NCI-H748 treated with DMSO at 0.1 percent for 48 hours (cell line): ENCODE results near the gene EGR2.
"Not testable (repeated sequence)": the region's sequence is repeated elsewhere in the genome, so short reads cannot be mapped to it uniquely, and the experiment has no call there.

Experiments used
- DNase-seq: peaks from one replicate; lab custom pipeline; 2025; lab: John Stamatoyannopoulos, UW

EGR2 gene

DNA sequence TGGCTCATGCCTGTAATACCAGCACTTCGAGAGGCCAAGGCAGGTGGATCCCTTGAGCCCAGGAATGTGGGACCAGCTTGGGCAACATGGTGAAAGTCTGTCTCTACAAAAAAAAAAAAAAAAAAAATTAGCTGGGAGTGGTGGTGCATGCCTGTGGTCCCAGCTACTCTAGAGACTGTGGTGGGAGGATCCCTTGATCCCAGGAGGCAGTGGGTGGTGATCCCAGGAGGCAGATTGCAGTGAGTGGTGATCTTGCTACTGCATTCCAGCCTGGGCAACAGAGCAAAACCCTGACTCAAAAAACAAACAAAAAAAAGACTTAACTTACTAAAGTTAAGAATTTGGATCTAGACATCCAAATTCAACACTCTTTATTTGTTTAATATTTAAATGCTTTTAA is 21.9 kb downstream of the EGR2 start:
- no peak for DNase-seq

DNA sequence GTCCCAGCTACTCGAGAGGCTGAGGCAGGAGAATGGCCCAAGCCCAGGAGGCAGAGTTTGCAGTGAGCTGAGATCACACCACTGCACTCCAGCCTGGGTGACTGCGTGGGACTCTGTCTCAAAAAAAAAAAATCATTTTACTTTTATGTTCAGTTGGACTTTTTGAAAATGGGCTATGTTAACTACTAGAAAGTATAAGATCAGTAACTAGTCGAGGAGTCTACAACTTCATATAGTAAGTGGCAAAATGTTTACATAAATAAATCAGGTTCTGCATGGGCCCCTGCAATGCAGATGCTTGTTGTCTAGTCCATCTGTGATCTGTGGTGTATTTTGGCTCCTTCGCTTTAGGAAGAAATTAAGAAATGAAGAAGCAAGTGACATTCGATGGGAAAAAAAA is 23.9 kb downstream of the EGR2 start:
- DNase-seq: no peak

DNA sequence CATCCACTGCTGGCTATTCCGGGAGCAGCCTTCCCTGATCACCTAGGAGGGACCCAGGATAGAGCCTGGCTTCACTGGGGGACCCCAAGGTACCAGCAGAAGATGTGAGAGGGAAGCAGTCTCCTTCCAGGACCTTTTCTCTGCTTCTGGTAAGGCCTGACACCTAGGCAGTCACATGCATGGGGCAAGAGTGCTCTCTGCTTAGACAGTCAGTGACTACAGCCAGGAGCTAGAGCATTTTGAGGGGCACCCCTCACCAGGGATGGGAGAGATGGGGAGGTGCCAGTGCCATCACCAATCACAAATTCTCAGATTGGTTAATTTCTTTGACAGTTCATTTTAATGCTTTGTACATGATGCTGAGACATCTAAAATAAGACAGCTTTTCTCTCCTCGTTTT is 25.6 kb downstream of the EGR2 start:
- DNase-seq: no peak

DNA sequence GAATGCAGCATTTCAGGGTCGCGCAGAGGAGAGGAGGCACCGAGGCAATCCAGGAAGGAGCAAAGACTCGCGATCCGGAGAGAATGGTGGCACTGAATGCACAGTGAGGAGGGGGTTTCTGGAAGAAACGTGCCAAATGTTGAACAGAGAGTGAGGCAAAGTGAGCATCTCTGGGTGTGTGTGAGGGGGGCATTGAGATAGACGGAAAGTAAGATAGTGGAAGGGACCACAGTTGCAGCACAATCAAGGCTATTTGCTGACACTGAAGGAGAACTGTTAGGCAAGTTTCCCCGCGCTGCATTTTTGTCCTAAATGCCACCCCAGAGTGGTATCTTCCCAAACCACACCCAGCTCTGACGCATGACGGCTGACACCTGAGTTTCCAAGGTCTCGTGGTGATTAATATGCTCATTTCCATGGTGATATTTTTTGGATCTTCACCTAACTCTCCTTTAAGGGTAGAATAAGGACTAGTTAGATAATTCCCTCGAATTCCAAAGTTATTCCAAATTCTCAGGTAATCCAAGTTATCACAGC is 26.1 kb downstream of the EGR2 start:
- no peak for DNase-seq

DNA sequence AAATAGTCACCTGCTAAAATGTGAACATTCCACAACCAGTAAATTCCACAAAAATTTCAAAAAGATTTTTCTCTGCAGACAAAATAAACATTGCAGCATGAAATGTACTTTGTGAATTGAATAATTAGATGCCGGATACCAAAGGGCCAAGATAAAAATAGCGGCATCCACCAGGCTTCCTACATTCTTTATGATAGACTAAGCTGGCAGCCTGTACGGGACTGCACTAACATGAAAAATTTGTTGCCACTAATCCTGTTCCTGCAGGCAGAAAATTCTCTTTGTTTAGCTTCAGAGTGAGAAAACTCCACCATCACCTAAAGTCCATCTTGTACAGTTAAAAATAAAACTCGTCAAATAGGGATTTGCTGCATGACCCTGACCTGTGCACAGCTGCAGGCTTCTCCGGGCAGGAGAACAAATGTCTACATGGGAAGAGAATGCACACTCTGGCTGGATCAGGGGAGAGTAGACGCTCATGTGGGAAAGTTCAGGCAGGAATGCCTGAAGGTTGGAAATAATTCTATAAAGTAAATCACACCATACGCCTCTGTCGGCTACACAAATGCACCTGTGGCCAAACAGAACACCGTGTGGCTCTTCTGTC is 27.2 kb downstream of the EGR2 start:
- DNase-seq: no peak

DNA sequence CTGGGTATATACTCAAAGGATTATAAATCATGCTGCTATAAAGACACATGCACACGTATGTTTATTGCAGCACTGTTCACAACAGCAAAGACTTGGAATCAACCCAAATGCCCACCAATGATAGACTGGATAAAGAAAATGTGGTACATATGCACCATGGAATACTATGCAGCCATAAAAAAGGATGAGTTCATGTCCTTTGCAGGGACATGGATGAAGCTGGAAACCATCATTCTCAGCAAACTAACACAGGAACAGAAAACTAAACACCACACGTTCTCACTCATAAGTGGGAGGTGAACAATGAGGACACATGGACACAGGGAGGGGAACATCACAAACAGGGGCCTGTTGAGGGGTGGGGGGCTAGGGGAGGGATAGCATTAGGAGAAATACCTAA is 27.9 kb downstream of the EGR2 start:
- not testable (repeated sequence) for DNase-seq

DNA sequence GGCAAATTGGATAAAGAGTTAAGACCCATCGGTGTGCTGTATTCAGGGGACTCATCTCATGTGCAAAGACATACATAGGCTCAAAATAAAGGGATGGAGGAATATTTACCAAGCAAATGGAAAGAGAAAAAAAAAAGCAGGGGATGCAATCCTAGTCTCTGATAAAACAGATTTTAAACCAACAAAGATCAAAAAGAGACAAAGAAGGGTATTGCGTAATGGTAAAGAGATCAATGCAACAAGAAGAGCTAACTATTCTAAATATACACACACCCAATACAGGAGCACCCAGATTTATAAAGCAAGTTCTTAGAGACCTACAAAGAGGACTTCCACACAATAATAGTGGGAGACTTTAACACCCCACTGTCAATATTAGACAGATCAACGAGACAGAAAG is 31.6 kb downstream of the EGR2 start:
- not testable (repeated sequence) for DNase-seq

DNA sequence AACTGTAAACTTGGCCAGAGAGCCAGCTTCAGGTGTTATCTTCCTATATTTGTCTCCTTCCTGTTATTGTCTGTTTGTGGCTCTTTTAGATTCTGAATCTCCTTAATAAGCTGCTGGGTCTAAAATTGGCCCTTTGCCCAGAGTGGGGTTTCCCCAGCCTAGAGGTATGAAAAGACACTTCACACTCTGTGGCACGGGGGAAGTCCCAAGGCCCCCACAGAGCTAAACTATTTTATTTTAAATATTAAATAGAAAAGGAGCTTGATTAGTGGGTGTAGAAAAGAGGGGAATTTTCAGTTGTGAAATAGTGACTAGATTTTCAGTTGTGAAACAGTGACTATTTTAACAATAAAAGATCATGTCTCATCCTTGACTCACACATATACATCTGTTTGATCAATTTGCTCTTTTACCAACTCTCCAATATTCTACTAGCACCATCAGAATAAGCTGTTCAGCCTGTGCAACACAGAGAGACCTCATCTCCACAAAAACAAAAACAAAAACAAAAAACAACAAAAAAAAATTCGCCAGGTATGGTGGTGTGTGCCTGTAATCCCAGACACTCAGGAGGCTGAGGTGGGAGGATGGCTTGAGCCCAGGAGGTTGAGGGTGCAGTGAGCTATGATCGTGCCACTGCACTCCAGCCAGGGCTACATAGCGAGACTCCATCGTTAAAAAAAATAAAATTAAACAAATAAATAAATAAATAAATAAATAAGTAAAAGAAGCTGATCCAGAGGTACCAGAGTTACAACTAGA is 36.5 kb downstream of the EGR2 start:
- DNase-seq: no peak

DNA sequence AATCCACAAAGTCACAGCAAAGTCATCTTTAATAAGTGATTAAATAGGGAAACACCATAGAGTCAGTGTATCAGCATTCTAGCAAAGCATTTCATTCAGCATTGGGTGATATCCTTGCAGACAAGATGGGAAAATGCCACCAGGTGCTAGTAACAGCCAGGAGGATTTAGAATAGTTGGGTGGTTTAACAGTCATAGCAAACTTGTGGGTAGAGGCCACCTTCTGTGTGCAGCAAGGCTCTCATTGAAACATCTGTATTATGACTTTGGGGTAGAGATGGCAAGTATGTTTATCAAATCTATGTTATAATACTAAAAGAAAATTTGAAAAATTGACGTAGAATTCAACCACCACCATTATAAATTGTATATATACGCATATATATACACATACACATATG is 38.0 kb downstream of the EGR2 start:
- DNase-seq: no peak

DNA sequence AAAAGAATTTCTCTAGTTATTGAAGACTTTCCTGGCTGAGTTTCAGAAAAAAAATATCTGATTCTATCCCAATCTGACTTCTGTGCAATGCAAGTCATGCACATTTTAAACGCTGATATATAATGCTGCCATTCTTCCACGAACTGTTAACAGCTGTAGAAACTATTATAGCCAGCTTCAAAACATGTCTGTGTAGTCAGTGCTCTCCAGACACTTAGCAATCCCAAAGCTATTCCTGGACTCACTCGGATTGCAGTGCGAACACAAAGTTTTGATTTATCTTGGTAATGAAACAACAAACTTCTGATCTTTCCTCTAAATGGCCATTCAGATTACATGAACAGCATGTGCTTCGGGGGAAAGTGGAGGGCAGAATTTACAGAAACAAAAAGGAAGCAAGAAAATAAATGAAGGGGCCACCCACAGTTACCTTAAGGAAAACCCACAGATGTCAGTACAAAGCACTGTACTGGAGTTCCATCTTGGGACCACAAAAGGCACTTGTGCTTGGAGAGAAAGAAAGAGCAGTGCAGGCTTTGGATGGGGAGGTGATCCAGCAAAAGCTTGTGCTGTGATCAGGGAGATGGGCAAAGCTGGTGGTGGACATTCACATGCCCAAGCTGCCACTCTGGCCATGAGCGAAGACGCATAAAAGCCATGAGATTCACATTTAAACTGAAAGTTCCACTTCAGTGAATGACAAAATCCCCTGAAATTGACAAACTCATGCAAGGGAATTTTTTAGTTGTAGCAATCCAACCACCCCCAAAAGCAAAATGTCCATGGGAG is 43.8 kb downstream of the EGR2 start:
- no peak for DNase-seq

DNA sequence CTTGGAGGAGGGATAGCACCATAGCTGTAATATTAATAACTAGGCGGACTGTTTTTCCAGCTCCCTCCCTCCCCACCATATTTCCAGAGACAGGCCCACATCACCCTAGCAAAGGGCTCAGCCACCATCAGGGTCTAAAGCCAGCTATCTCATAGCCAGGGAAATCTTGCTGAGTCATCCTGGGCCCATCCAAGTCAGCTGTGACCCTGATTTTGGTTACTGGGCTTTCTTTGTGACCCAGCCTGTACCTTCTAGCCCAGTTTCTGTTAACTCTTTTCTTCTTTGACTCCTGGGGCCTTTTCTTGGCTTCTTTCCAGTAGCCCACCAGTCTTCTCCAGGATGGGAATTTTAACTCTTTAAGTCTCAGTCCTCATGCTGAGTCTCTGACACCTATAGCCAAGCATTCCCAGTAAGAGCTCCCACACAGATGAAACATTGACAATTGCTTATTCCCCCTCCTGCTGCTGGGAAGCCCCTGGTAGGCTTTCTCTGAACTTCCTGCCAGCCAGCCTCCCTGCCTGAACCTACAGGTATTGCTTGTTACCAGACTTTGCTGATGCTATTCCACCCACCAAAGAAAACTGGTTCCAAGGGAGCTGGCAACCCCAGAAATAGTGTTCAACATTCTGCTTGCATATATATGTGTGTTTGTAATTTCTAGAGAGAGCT is 46.5 kb downstream of the EGR2 start:
- DNase-seq: no peak

DNA sequence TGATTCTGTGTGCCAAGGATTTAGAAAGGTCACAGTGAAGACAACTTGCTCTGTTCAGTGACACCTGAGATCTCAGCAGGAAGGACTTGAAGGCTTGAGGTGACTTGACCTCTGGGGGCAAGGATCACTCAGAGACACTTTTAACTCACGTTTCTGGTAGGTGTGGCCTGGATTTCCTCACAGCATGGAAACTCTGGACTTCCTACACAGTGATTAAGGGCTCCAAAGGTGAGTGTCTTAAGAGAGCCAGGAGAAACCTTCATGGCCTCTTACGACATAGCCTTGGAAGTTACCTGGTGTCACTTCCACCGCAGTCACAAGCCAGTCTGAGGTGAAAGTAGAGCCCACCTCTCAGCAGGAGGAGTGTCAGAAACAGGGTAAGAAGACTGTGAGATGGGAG is 49.8 kb downstream of the EGR2 start:
- DNase-seq: no peak

DNA sequence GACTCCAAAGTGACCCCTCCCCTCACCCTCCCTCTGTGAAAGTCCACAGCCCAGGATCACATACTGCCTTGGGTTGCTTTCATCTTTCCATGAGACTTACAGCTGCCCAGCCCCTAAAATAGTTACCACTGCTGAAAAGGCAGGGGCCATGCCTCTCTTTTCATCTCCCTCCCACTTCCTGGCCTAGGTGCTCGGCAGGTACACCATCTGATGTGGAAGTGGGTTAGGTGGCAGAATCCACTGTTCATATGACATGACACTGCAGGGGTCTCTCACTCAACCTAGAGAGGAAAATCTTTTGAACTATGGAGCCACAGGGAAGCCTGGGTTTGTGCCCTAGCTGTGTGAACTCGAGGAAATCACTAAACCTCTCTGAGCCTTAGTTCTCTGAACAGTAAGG is 50.4 kb downstream of the EGR2 start:
- no peak for DNase-seq

DNA sequence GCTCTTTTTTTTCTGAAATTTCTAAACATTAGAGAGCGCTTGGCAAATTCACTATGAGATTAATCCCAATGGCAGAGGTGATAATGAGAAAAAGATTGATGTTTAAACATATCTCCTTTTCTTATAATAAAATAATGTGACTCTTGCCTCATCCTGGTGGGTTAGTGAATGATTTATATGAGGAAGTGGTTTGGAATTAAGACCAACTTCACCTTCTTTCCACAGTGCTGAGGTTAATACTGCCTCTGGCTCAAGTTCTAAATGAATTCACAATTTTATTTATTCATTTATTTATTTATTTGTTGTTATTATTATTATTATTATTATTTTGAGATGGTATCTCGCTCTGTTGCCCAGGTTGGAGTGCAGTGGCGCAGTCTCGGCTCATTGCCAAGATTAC is 52.2 kb downstream of the EGR2 start:
- DNase-seq: no peak

DNA sequence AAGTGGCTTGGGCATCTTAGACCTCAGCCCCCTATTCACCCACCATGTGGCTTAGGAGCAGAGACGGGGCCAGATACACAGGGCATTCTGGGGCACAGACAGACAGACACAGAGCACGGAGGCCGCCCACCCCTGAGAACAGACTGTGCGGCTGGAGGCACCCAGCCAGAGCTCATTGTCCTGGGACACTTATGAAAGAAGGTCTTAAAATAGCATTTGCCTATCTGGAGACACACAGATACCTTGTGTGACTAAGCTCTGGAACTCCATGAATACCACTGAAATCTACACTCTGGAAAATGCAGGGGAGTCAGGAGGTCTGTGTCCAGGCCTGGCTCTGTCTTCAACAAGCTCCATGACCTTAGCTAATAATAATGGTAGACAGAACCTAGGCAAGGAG is 53.0 kb downstream of the EGR2 start:
- no peak for DNase-seq
